HG03097 (cell line): ENCODE data around the gene TMEM272.

ENCODE experiments used
- ATAC-seq: cut with Tn5 transposase; IDR thresholded peaks from one replicate; pipeline ENCODE4 v1.9.1; 2021; ENCODE audit not compliant: unreplicated experiment, low FRiP score

TMEM272 gene

GRCh38 chr13:51807041-51807440, 37.9 kb downstream of the TMEM272 start:
- ATAC-seq: no peak

DNA sequence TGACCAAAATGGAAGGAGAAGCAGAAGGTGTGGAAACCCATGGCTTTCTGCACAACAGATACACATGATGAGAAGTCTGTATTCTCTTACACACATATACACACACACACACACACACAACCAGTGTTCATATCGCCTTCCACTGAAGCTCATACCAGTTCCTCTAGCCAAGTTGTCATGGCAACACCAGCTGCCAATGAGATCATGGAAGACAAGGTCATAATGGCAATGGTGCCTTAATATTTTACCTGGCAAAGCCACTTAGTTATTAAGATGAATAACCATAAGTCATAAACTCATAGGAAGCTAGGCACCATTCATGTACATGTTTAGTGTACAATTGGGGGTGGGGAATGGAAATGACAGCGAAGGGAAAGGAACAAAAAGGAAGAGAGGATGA, 38.4 kb downstream of the TMEM272 start:
- no peak for ATAC-seq

DNA sequence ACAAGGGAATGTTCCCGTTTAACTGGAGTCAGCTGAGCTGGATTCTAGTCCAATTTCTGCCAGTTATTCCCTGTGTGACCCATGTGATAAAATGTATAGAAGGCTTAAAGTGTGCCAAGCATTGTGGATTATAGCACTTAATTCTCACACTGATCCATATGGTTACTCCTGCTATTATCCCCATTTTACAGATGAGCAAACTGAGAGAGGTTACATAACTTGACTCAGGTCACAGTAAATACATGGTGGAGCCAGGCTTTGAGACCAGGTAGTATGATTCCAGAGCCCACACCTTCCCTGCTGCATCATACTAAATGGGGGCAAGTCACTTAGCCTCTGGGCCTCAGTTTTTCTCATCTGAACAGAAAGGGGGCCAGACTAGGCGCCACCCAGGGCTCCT, 39.1 kb downstream of the TMEM272 start:
- ATAC-seq: no peak

- ATAC-seq: no peak
Measured at GRCh38 chr13:51805313-51805712, 39.7 kb downstream of the TMEM272 start.

GRCh38 chr13:51804295-51805172, 40.4 kb downstream of the TMEM272 start:
- no peak for ATAC-seq

GRCh38 chr13:51803422-51804294, 41.3 kb downstream of the TMEM272 start, which contains the start of gene DHRS12:
TSS of gene DHRS12 (minus strand) at chr13:51804163. CDS start at chr13:51799659, 4,504 bp downstream.
- peak; percentile 73 for ATAC-seq

- ATAC-seq: no peak
Measured at GRCh38 chr13:51802631-51803418, 42.2 kb downstream of the TMEM272 start.

DNA sequence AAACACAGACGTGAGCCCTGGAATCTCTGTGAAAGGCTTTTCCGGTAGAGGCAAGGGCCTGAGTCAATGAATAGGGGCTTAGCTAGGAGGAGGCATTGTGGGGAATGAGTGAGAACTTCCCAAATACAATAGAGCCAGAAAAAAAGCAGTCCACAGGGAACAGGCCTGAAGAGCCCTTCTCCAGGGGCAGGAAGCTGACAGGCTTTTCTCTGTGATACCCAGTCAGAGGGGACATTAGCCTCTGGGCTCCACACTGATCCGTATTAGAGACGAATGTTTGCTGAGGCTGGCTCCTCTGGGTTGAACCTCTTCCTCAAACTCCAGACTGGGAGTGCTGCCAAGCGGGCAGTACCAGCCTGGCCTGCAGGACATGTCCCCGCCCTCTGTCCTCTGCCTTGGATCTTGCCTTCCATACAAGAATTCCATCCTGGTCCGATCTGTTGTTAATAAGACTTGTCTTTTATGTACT, 43.3 kb downstream of the TMEM272 start:
- ATAC-seq: no peak

DNA sequence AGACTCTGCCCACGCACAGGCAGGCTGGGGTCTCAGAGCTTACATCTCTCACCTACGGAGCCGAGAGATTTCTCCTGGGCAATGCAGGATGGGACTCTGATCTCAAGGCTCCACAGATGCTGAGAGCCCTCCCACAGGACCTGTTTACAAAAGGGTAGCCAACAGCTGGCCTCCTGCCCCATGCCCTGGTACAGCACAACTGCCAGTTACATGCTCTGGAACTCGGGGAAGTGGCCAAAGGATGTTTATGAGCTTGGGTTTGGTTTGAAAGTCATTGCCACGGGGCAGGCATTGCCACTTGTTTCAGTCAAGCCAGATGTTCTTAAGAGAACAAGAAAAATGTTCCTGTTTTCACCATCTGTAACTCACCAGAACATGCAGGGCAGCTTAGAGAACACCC, 44.5 kb downstream of the TMEM272 start:
- no peak for ATAC-seq

DNA sequence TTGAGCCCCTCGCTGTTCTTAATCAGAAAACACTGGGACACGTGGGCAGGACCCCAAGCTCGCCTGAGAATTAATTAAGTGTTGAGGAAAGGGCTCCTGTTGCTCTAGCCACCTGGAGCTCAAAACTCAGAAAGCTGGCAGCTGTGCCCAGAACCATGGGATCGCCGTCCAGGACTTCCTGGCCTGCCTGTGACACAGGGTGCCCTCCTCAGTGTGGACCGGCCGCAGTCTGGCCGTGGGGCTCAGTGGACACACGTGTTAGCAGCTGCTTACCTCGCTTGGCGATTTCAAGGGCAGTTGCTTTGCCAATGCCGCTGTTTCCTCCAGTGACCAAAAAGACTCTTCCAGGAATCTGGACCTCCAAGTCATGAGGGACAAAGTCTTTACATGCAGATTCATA, 45.7 kb downstream of the TMEM272 start:
- no peak for ATAC-seq

- ATAC-seq: no peak
Measured at GRCh38 chr13:51797664-51798488, 47.1 kb downstream of the TMEM272 start.

DNA sequence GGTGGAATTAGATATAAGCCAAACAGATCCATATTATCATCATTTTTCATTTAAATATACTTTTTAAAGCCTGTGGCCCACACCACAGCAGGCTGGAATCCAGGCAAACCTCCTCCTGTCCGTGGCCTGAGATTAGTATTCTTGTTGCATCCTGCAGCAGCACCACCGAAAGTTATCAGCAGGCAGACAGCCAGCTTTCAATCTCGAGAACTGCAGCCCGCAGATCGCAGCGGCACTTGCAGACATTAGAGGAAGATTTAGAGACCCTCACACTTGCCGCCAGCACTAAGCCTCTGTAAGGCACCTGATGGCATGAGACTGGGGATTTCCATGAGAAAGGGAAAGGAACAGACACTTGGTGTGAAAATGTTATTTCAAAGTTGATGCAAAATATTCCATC, 48.4 kb downstream of the TMEM272 start:
- no peak for ATAC-seq

- no peak for ATAC-seq
Measured at GRCh38 chr13:51795419-51795818, 49.6 kb downstream of the TMEM272 start.

- no peak for ATAC-seq
Measured at GRCh38 chr13:51794964-51795363, 50.0 kb downstream of the TMEM272 start.

DNA sequence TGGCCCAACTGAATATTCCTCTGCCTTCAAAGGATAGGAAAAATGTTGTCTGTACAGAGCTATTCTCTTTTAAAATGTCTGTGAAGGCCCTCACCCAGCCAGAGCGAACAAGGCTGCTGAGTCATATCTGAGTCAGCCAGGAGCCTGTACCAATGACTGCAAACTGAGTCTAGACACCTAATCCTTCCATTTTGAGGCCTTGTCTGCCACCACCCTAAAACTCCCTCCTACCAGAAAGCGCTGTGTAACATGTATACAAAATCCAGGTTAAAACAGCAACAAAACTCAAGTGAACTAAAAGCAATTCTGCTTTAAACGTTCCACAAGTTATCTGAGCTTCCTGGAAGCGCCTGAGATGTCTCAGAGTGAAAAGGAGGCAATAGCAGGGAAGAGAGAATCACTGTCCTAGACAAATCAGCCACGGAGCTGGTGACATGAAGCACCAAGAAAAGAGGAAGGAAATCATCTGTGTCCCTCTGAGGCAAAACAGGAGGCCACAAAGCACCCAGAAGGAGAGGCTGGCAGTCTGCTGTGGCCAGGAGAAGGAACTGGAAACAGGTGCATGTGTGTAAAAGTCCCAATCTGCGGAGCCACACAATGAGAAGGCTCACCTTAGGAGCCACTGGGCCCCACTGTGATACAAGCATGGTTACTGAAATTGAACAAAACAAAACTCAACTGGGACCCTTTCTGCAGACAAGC, 51.3 kb downstream of the TMEM272 start:
- no peak for ATAC-seq

- ATAC-seq: no peak
Measured at GRCh38 chr13:51786425-51787265, 58.3 kb downstream of the TMEM272 start.

GRCh38 chr13:51785712-51786424, 59.1 kb downstream of the TMEM272 start:
- no peak for ATAC-seq

GRCh38 chr13:51784097-51784496, 60.9 kb downstream of the TMEM272 start:
- no peak for ATAC-seq
